SK-N-SH (cell line): ENCODE results near the gene CLASP2. TPM values are rescaled to one million over a fixed set of nuclear protein-coding genes. Genes with fewer than 3 reads are reported as not detected.

Experiments used
- CTCF ChIA-PET: fragments of 300-600, 350-600 bp; formaldehyde crosslinking; extraction: SDS; loops from one replicate; lab custom pipeline; 2021; lab: Yijun Ruan, JAX
- POLR2A ChIA-PET: fragments of 350-600 bp; sonication (Branson Sonifier 250); formaldehyde crosslinking; extraction: SDS; loops from one replicate; lab custom pipeline; 2020; ENCODE audit warnings: antibody characterized with exemption, inconsistent platforms; lab: Yijun Ruan, JAX
- DNase-seq: peaks from one replicate; pipeline ENCODE4 v3.0.0; 2012
- H2AFZ ChIP-seq: fragments of 200-600 bp; sonication (generic); 2 replicates; pipeline ENCODE4 v1.8.1; 2016; ENCODE audit warnings: antibody characterized with exemption, mild to moderate bottlenecking, low read depth
- H3F3A ChIP-seq: fragments of 200-600 bp; sonication (generic); replicated peaks from 2 replicates; pipeline ENCODE3; 2016; ENCODE audit warnings: antibody characterized with exemption, mild to moderate bottlenecking; ENCODE audit not compliant: insufficient read depth
- H3K27ac ChIP-seq, 2 experiments: fragments of 200-500 bp in 1 of 2; fragments of 200-600 bp in 1 of 2; sonication (Bioruptor generic) in 1 of 2; sonication (generic), shearing (Covaris generic) in 1 of 2; 2 replicates each; pipeline versions ENCODE4 v1.5.1 to v1.6.1; 2014 to 2016; ENCODE audit warnings: low read depth in 2 of 2, inconsistent platforms in 1 of 2, low read length in 1 of 2, mild to moderate bottlenecking in 1 of 2, mixed read lengths in 1 of 2
- H3K27me3 ChIP-seq: fragments of 200-600 bp; sonication (generic), shearing (Covaris generic); 2 replicates; pipeline ENCODE4 v1.6.1; 2016; ENCODE audit warnings: mixed run types; ENCODE audit not compliant: insufficient read depth
- H3K36me3 ChIP-seq, 2 experiments: fragments of 200-500 bp in 1 of 2; fragments of 200-600 bp in 1 of 2; sonication (Bioruptor generic) in 1 of 2; sonication (generic) in 1 of 2; replicated peaks in 1 of 2; 2 replicates each; pipeline versions ENCODE3 to v1.5.1; 2014 to 2016; ENCODE audit warnings: low read length in 1 of 2, mild to moderate bottlenecking in 1 of 2; ENCODE audit not compliant: insufficient read depth in 2 of 2, control insufficient read depth in 1 of 2
- H3K4me1 ChIP-seq, 2 experiments: fragments of 200-500 bp in 1 of 2; fragments of 200-600 bp in 1 of 2; sonication (Bioruptor generic) in 1 of 2; sonication (generic), shearing (Covaris generic) in 1 of 2; 2 replicates each; pipeline versions ENCODE4 v1.5.1 to v1.6.1; 2014 to 2016; ENCODE audit warnings: low read depth in 1 of 2, low read length in 1 of 2, mixed run types in 1 of 2; ENCODE audit not compliant: insufficient read depth in 2 of 2, control insufficient read depth in 1 of 2
- H3K4me2 ChIP-seq: fragments of 200-600 bp; sonication (generic), shearing (Covaris generic); 2 replicates; pipeline ENCODE4 v1.6.1; 2017; ENCODE audit warnings: mixed run types
- H3K4me3 ChIP-seq, 2 experiments: fragments of 200-500 bp in 1 of 2; fragments of 200-600 bp in 1 of 2; sonication (Bioruptor generic) in 1 of 2; sonication (generic), shearing (Covaris generic) in 1 of 2; 2 replicates each; pipeline versions ENCODE4 v1.5.1 to v1.8.1; 2014 to 2016; ENCODE audit warnings: low read depth in 2 of 2, inconsistent platforms in 1 of 2, low read length in 1 of 2, mild to moderate bottlenecking in 1 of 2, mixed read lengths in 1 of 2, moderate library complexity in 1 of 2
- H3K79me2 ChIP-seq: fragments of 200-600 bp; sonication (generic); 2 replicates; pipeline ENCODE4 v1.8.1; 2017; ENCODE audit warnings: mild to moderate bottlenecking; ENCODE audit not compliant: insufficient read depth
- H3K9ac ChIP-seq: fragments of 200-600 bp; sonication (generic); 2 replicates; pipeline ENCODE4 v1.6.1; 2017; ENCODE audit warnings: mixed run types
- H3K9me2 ChIP-seq: fragments of 200-600 bp; sonication (generic); 2 replicates; pipeline ENCODE4 v1.6.1; 2017; ENCODE audit warnings: mixed run types
- H3K9me3 ChIP-seq: fragments of 200-600 bp; sonication (generic); 2 replicates; pipeline ENCODE4 v1.6.1; 2017; ENCODE audit warnings: mixed run types, mild to moderate bottlenecking, moderate library complexity
- H4K20me1 ChIP-seq: fragments of 200-600 bp; sonication (generic); 2 replicates; pipeline ENCODE4 v1.6.1; 2017; ENCODE audit warnings: mild to moderate bottlenecking, mixed run types; ENCODE audit not compliant: insufficient read depth
- CHD2 ChIP-seq: fragments of 150-350 bp; IDR thresholded peaks from 2 replicates; pipeline ENCODE4 v1.6.1; 2018; ENCODE audit warnings: low read length; ENCODE audit not compliant: partially characterized antibody
- EP300 ChIP-seq, 2 experiments: IDR thresholded peaks; 2 replicates each; pipeline versions ENCODE4 v1.4.0 to v1.6.1; 2012; ENCODE audit warnings: borderline replicate concordance in 1 of 2, low read depth in 1 of 2, low read length in 1 of 2
- FOXM1 ChIP-seq: IDR thresholded peaks from 2 replicates; pipeline ENCODE4 v1.4.0; 2012; ENCODE audit warnings: low read depth, mild to moderate bottlenecking
- GABPA ChIP-seq: IDR thresholded peaks from 2 replicates; pipeline ENCODE4 v1.4.0; 2012; ENCODE audit warnings: low read depth, mild to moderate bottlenecking
- GATA2 ChIP-seq: sonication (generic); formaldehyde crosslinking; IDR thresholded peaks from 2 replicates; pipeline ENCODE4 v1.5.0; 2020; ENCODE audit warnings: mild to moderate bottlenecking, missing genetic modification reagents
- IRF3 ChIP-seq: fragments of 150-350 bp; IDR thresholded peaks from 2 replicates; pipeline ENCODE4 v1.6.1; 2016; ENCODE audit warnings: mild to moderate bottlenecking, low read depth, low read length
- JUND ChIP-seq: IDR thresholded peaks from 2 replicates; pipeline ENCODE4 v1.4.0; 2012
- MAX ChIP-seq: IDR thresholded peaks from 2 replicates; pipeline ENCODE4 v1.4.0; 2012; ENCODE audit warnings: low read depth
- MEF2A ChIP-seq: IDR thresholded peaks from 2 replicates; pipeline ENCODE4 v1.4.0; 2012; ENCODE audit warnings: low read depth, borderline replicate concordance
- NFIC ChIP-seq: IDR thresholded peaks from 2 replicates; pipeline ENCODE4 v1.4.0; 2012; ENCODE audit warnings: borderline replicate concordance
- NRF1 ChIP-seq: IDR thresholded peaks from 2 replicates; pipeline ENCODE4 v1.6.1; 2012; ENCODE audit warnings: low read depth, mild to moderate bottlenecking, low read length
- RAD21 ChIP-seq: IDR thresholded peaks from 2 replicates; pipeline ENCODE4 v1.6.1; 2012; ENCODE audit warnings: mild to moderate bottlenecking, low read length
- RCOR1 ChIP-seq: fragments of 150-350 bp; IDR thresholded peaks from 2 replicates; pipeline ENCODE4 v1.6.1; 2017; ENCODE audit warnings: antibody characterized with exemption, low read length
- SIN3A ChIP-seq: IDR thresholded peaks from 2 replicates; pipeline ENCODE4 v1.6.1; 2012; ENCODE audit warnings: low read depth, mild to moderate bottlenecking, low read length, moderate library complexity, borderline replicate concordance
- SMC3 ChIP-seq: IDR thresholded peaks from 2 replicates; pipeline ENCODE4 v1.6.1; 2012; ENCODE audit warnings: low read depth, low read length, improper control_type of control experiment
- TAF1 ChIP-seq: IDR thresholded peaks from 2 replicates; pipeline ENCODE4 v1.6.1; 2012; ENCODE audit warnings: low read depth, mild to moderate bottlenecking, low read length, moderate library complexity, borderline replicate concordance
- TCF12 ChIP-seq: IDR thresholded peaks from 2 replicates; pipeline ENCODE4 v1.4.0; 2012
- USF2 ChIP-seq: fragments of 150-350 bp; IDR thresholded peaks from 2 replicates; pipeline ENCODE4 v1.6.1; 2017; ENCODE audit warnings: antibody characterized with exemption, low read length, low read depth, borderline replicate concordance
- YY1 ChIP-seq: IDR thresholded peaks from 2 replicates; pipeline ENCODE4 v1.4.0; 2012; ENCODE audit warnings: low read depth, mild to moderate bottlenecking
- ZBTB33 ChIP-seq: IDR thresholded peaks from 2 replicates; pipeline ENCODE4 v1.4.0; 2012; ENCODE audit warnings: low read depth, borderline replicate concordance
- WGBS: methylation state at CpG from one replicate; pipeline ENCODE4 v1.1.6; 2017; ENCODE audit warnings: low lambda C conversion rate; 5-methylcytosine and 5-hydroxymethylcytosine counted together
- polyA plus RNA-seq, 3 experiments: library from polyadenylated mRNA; depleted of rRNA; stranded (reverse); fragments of >200 nt; gene quantifications; 2 replicates each; pipeline ENCODE4 v1.2.3, GENCODE V29; 2012

The CLASP2 gene
- polyA plus RNA-seq, 1 of the 3 experiments (the other 2 are of a cell fraction): 13.2 TPM

- no peaks in the 10 kb centered on the region for H3K36me3 ChIP-seq
- no peaks in the 10 kb centered on the region for H3F3A ChIP-seq
- H3K9me3 ChIP-seq: peaks cover 9% of the 10 kb centered on the region; the same call in 1 of the 2 replicates
- no peak overlapping the region for H3K27ac ChIP-seq
- no peak overlapping the region for H3K4me2 ChIP-seq
- no peaks in the 10 kb centered on the region for H3K79me2 ChIP-seq
- TF ChIP-seq NFIC: no peak
- TF ChIP-seq CHD2: no peak
- TF ChIP-seq EP300 (IDR thresholded peaks at IDR 0.05; ENCODE audit: borderline replicate concordance in 1 of 2, low read depth in 1 of 2, low read length in 1 of 2): no peak
- TF ChIP-seq IRF3: no peak
- no peak for TF ChIP-seq TCF12
- no peak for TF ChIP-seq YY1
- no peak for TF ChIP-seq GABPA
- no peak for TF ChIP-seq NRF1
- no peak for TF ChIP-seq SMC3
- no peak for TF ChIP-seq MEF2A
- no peak for DNase-seq
- no peaks in the 10 kb centered on the region for H4K20me1 ChIP-seq
- ChIA-PET POLR2A (no interaction called here), CTCF (no interaction called here)
- H3K9me2 ChIP-seq: no peaks in the 10 kb centered on the region
- H2AFZ ChIP-seq: no peak overlapping the region
- 38% methylated on average over 1 of the region's 1 CpG for WGBS
- no peaks in the 10 kb centered on the region for H3K27me3 ChIP-seq
- no peak overlapping the region for H3K9ac ChIP-seq
- no peaks in the 10 kb centered on the region; a peak in 1 of 4 replicates for H3K4me1 ChIP-seq
- H3K4me3 ChIP-seq: no peak overlapping the region
Measured at GRCh38 chr3:33482111-33482521, 235.9 kb downstream of the CLASP2 start.

- Histone ChIP-seq H3K9me2 (no peaks in the 10 kb centered on the region), H4K20me1 (no peaks in the 10 kb centered on the region), H2AFZ (no peak overlapping the region), H3K9me3 (no peaks in the 10 kb centered on the region), H3K79me2 (no peaks in the 10 kb centered on the region), H3F3A (no peaks in the 10 kb centered on the region), H3K27ac (no peak overlapping the region), H3K4me2 (no peak overlapping the region), H3K9ac (no peak overlapping the region), H3K36me3 (no peaks in the 10 kb centered on the region), H3K27me3 (no peaks in the 10 kb centered on the region), H3K4me3 (no peak overlapping the region), H3K4me1 (no peaks in the 10 kb centered on the region)
- no peak for TF ChIP-seq RAD21
- no peak for TF ChIP-seq SIN3A
- no peak for TF ChIP-seq CHD2
- no peak for TF ChIP-seq MAX
- TF ChIP-seq USF2: no peak
- no peak for TF ChIP-seq GATA2 (CRISPR knock-in tag)
- TF ChIP-seq YY1: no peak
- no peak for TF ChIP-seq FOXM1
- TF ChIP-seq RCOR1: no peak
- no peak for TF ChIP-seq JUND
- TF ChIP-seq TAF1: no peak
- TF ChIP-seq NFIC: no peak
- no peak for TF ChIP-seq MEF2A
- TF ChIP-seq NRF1: no peak
- TF ChIP-seq GABPA: no peak
- TF ChIP-seq ZBTB33: no peak
- ChIA-PET POLR2A (no interaction called here), CTCF (interaction anchor here (0.7 kb wide), 1 partner anchor 541 kb away, joined by 3 read pairs; no protein-coding TSS in a partner anchor)
- WGBS: 42% methylated on average over 2 of the region's 2 CpGs
- no peak for DNase-seq
Measured at GRCh38 chr3:33474896-33475295, 243.2 kb downstream of the CLASP2 start.
